HG03108 (cell line): ENCODE results near the gene PRUNE2.
"Not testable (repeated sequence)": the region's sequence is repeated elsewhere in the genome, so short reads cannot be mapped to it uniquely, and the experiment has no call there.

Experiments
- ATAC-seq: cut with Tn5 transposase; IDR thresholded peaks from one replicate; pipeline ENCODE4 v1.9.1; 2021; ENCODE audit warnings: moderate library complexity; ENCODE audit not compliant: unreplicated experiment

The PRUNE2 gene

GRCh38 chr9:76605321-76605900 lies 300.5 kb downstream of the PRUNE2 start:
- ATAC-seq, result peak; percentile 79

- ATAC-seq, result no peak
Observed at GRCh38 chr9:76603931-76604570, 301.9 kb downstream of the PRUNE2 start.

- no peak for ATAC-seq
Observed at GRCh38 chr9:76603448-76603895, 302.4 kb downstream of the PRUNE2 start.

GRCh38 chr9:76602199-76602598 lies 303.7 kb downstream of the PRUNE2 start:
- no peak for ATAC-seq

GRCh38 chr9:76600007-76600615 lies 305.8 kb downstream of the PRUNE2 start:
- ATAC-seq, result no peak

- no peak for ATAC-seq
Observed at GRCh38 chr9:76598981-76599380, 306.9 kb downstream of the PRUNE2 start.

GRCh38 chr9:76595645-76596044 lies 310.3 kb downstream of the PRUNE2 start:
- ATAC-seq, result no peak

GRCh38 chr9:76594764-76595424 lies 311.0 kb downstream of the PRUNE2 start:
- ATAC-seq, result no peak

- ATAC-seq, result not testable (repeated sequence)
Observed at GRCh38 chr9:76593961-76594735, 311.8 kb downstream of the PRUNE2 start.

GRCh38 chr9:76592974-76593347 lies 313.0 kb downstream of the PRUNE2 start:
- ATAC-seq, result no peak

GRCh38 chr9:76592091-76592973 lies 313.6 kb downstream of the PRUNE2 start:
- no peak for ATAC-seq

GRCh38 chr9:76591256-76591950 lies 314.5 kb downstream of the PRUNE2 start:
- ATAC-seq, result no peak

- no peak for ATAC-seq
Observed at GRCh38 chr9:76588316-76588715, 317.6 kb downstream of the PRUNE2 start.

GRCh38 chr9:76586390-76587314 lies 319.3 kb downstream of the PRUNE2 start:
- ATAC-seq, result no peak

GRCh38 chr9:76585487-76586389 lies 320.2 kb downstream of the PRUNE2 start:
- no peak for ATAC-seq

GRCh38 chr9:76583256-76583655 lies 322.7 kb downstream of the PRUNE2 start:
- no peak for ATAC-seq

GRCh38 chr9:76581731-76582130 lies 324.2 kb downstream of the PRUNE2 start:
- ATAC-seq, result no peak
